Measurements from ENCODE around the gene DNAJC5.

Gene DNAJC5

GRCh38 chr20:63942969-63943807 lies 48.3 kb downstream of the DNAJC5 start:
- no peak for TF ChIP-seq CTCF (conservative IDR thresholded peaks at IDR 0.05; ENCODE audit: low read depth, low read length)
- no peak for DNase-seq (ENCODE audit: low read depth)
- no peak overlapping the region for H3K4me3 ChIP-seq (ENCODE audit: low read depth, low read length)

DNA sequence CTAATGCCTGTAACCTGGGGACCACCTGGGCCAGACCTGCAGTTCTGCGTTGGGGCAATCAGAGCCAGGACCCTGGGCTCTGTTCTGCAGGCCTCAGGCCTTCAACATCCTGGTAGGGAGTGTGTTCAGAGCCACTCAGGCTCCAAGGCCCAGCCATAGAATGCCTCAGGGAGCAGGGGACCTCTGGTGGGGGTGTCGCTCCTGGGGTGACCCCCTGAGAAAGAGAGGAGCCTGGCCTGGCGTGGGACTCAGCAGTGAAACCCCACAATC lies 48.8 kb downstream of the DNAJC5 start:
- no peak for DNase-seq (ENCODE audit: low read depth)
- no peak overlapping the region for H3K4me3 ChIP-seq (ENCODE audit: low read depth, low read length)
- TF ChIP-seq CTCF (conservative IDR thresholded peaks at IDR 0.05; ENCODE audit: low read depth, low read length) = no peak

DNA sequence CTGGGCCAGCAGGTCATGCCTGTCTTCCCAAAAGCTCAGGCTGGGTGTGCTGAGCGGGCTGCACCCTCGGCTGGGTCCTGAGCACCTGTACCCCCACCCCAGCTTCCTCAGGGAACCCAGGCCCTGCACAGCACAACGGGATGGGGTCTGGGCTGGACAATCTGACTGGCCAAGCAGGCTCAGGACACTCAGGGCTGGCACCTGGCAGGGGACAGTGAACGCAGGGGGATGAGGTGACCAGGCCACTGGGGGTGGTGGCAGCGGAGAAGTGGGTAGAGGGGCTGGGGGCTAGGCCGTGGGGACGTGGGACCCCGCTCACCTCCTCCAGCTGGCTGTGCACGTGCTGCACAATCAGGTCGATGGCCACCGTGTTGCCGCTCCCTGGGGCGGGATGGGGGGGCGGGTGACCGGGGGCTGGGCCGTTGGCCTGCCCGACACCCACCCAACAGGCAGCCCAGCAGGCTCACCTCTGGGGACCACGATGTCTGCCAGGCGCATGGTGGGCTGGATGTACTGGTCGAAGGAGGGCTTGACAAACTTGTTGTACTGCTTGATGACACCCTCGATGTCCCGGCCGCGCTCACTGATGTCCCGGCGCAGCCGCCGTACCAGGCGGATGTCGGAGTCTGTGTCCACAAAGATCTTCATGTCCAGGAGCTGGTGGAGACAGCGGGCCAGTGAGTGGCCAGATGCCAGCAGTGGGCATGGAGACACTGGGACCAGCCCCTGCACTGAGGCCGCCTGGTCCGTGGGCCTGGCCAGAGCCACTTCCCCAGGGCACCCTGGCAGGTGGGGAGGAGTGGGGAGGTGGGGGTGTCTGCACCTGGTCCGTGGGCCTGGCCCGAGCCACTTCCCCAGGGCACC lies 49.4 kb downstream of the DNAJC5 start:
- H3K4me3 ChIP-seq (ENCODE audit: low read depth, low read length) = no peak overlapping the region
- DNase-seq (ENCODE audit: low read depth) = no peak
- TF ChIP-seq CTCF (conservative IDR thresholded peaks at IDR 0.05; ENCODE audit: low read depth, low read length) = no peak

DNA sequence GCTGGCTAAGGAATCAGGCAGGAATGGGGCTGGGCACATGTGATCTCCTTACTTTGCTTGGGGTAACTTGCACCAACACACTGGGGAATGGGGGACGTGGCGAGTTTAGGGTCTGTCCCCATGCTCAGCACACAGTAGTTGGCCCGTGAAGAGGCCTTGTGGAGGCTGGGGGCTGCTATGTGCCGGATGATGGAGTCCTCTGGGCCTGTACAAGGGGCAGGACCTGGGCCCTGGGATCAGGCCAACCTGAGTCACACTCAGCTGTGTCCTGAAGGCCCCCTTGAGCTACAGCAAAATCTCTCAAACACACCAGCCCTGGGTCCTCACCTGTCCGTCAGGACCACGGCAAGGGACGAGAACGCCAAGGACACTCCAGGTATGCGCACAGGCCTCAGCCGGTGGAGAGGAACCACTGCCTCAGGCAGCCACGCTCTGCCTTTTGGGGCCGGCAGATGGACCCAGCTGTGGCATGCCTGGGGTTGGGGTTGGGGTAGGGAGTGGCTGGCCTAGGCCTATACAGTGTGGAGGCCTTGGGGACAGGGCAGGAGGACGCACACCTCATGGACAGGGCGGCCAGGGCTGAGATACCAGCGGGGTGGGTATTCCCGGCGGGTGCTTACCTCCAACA lies 50.2 kb downstream of the DNAJC5 start:
- no peak overlapping the region for H3K4me3 ChIP-seq (ENCODE audit: low read depth, low read length)
- TF ChIP-seq CTCF (conservative IDR thresholded peaks at IDR 0.05; ENCODE audit: low read depth, low read length) = no peak
- no peak for DNase-seq (ENCODE audit: low read depth)

DNA sequence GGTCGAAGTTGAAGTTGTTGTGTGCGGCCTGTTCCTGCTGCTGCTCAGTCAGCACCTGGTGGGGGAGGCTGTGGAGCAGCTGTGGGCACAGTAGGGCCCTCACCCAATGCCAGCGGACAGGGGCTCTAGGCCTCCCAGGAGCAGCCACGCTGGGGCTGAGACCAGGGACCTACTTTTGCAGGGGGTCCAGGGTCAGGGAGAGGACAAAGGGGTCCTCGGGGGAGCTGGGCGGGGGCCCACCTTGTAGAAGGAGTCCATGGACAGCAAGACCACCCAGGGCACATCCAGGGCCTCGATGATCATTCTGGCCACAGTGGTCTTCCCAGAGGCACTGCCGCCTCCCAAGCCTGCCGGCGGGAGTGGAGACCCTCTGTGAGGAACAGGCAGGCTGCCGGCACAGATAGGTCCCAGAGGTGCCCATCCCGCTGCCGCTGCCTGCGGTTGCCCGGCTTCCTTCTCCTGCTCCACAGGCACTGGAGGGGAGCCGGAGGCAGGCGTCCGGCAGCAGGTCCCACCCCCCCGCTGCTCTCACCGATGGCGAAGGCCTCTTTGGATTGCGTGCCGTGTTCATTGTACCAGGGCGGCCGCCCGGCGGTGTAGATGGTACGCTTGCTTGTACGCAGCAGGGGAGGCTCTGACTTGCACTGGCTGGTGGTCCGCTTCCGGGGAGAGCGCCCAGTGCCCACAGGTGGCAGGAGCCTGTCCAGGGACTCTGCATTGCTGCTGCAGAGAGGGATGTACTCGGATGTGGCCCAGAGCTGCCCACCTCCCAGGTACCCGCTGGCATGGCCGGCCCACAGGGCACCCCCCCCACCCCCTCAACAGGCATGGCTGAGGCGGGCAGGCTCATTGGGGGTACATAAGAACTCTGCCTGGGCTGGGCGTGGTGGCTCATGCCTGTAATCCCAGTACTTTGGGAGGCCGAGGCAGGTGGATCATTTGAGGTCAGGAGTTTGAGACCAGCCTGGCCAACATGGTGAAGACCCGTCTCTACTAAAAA lies 51.3 kb downstream of the DNAJC5 start:
- no peak overlapping the region for H3K4me3 ChIP-seq (ENCODE audit: low read depth, low read length)
- no peak for DNase-seq (ENCODE audit: low read depth)
- TF ChIP-seq CTCF (conservative IDR thresholded peaks at IDR 0.05; ENCODE audit: low read depth, low read length) = no peak

DNA sequence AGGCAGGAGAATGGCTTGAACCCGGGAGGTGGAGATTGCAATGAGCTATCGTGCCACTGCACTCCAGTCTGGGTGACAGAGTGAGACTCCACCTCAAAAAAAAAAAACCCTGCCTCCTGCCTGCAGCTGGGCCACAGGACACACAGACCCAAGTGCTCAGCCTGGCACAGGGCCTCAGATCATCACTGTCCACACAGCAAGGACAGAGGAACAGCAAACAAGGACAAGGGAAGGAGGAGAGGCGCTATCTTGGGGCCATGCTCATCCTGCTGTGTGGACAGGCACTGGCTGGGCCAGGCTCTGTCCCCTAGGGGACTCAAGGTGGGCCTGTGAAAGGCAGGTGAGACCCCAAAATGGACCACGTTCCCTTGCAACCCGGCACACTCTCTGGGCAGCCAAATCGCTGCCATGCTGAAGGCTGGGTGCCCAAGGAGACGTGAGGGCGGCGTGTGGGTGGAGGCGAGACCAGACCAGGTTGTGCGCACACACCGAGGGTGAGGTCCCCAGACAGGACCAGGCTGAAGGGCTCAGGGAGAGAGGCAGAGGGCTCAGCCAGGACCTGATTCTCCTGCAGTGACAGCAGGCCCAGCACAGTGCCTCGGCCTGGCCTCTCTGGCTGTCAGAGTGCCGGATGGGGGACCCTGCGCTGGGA lies 52.2 kb downstream of the DNAJC5 start:
- TF ChIP-seq CTCF (conservative IDR thresholded peaks at IDR 0.05; ENCODE audit: low read depth, low read length) = no peak
- DNase-seq (ENCODE audit: low read depth) = no peak
- H3K4me3 ChIP-seq (ENCODE audit: low read depth, low read length) = no peak overlapping the region
